Glutamatergic neuron (in vitro differentiated cells): ENCODE data around the gene TBC1D19. TPM values are rescaled to one million over a fixed set of nuclear protein-coding genes. Genes with fewer than 3 reads are reported as not detected.

Experiments
- DNase-seq: peaks from one replicate; pipeline ENCODE4 v3.0.0; 2022
- H3K27ac Mint-ChIP-seq: one replicate; pipeline ENCODE4 v1.8.0; 2020; ENCODE audit warnings: mild to moderate bottlenecking, mixed read lengths, inconsistent platforms; ENCODE audit not compliant: unreplicated experiment
- H3K27me3 Mint-ChIP-seq: one replicate; pipeline ENCODE4 v1.8.0; 2020; ENCODE audit warnings: mild to moderate bottlenecking, moderate library complexity, mixed read lengths, inconsistent platforms; ENCODE audit not compliant: unreplicated experiment
- H3K36me3 Mint-ChIP-seq: one replicate; pipeline ENCODE4 v1.8.0; 2020; ENCODE audit warnings: mild to moderate bottlenecking, mixed read lengths, inconsistent platforms; ENCODE audit not compliant: unreplicated experiment
- H3K4me1 Mint-ChIP-seq: one replicate; pipeline ENCODE4 v1.8.0; 2020; ENCODE audit warnings: mild to moderate bottlenecking, low read depth, mixed read lengths, inconsistent platforms; ENCODE audit not compliant: unreplicated experiment
- H3K4me3 Mint-ChIP-seq: one replicate; pipeline ENCODE4 v1.8.0; 2020; ENCODE audit warnings: mild to moderate bottlenecking, mixed read lengths, inconsistent platforms; ENCODE audit not compliant: unreplicated experiment
- H3K9me3 Mint-ChIP-seq: one replicate; pipeline ENCODE4 v1.8.0; 2020; ENCODE audit warnings: mild to moderate bottlenecking, moderate library complexity, mixed read lengths, inconsistent platforms; ENCODE audit not compliant: unreplicated experiment
- total RNA-seq: library from RNA; stranded (reverse); fragmentation: NEBNext Ultra II Directional; extraction: Animal tissue kit (Norgen Biotek cat#: 25700); gene quantifications from one replicate; pipeline ENCODE4 v1.2.1, GENCODE V29; 2021; ENCODE audit not compliant: unreplicated experiment
- TF ChIP-seq, protein P1 (sequence below): fragments of 200-600 bp; sonication (generic); IDR thresholded peaks from one replicate; pipeline ENCODE4 v1.5.0; 2021; ENCODE audit not compliant: partially characterized antibody, unreplicated experiment

Gene TBC1D19
- total RNA-seq, 1 donor from 2014 or later, result 21.2 TPM

DNA sequence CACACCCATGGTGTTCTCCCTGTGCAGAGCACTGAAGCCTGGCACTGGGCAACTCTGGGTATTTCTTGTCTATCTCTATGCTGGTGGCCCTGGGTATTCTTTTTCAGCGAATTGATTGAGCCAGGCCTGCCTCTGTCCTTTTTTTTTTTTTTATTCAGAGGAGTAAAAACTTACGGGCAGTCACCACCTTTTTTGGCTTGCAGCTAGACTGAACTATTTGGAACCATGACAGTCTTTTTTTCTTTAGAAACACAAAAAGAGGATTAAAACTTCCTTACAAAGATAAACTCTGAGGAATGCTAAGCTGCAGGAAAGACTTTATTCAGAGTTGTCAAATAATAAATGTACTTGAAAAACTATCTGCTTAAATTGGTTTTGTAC is 157.6 kb downstream of the TBC1D19 start:
- Mint-ChIP-seq H3K4me3 (no peak overlapping the region), H3K27me3 (no peaks in the 10 kb centered on the region), H3K27ac (no peak overlapping the region), H3K4me1 (peaks cover 5% of the 10 kb centered on the region), H3K36me3 (peaks cover 6% of the 10 kb centered on the region), H3K9me3 (no peaks in the 10 kb centered on the region)
- DNase-seq, result no peak
- TF ChIP-seq, protein P1, sequence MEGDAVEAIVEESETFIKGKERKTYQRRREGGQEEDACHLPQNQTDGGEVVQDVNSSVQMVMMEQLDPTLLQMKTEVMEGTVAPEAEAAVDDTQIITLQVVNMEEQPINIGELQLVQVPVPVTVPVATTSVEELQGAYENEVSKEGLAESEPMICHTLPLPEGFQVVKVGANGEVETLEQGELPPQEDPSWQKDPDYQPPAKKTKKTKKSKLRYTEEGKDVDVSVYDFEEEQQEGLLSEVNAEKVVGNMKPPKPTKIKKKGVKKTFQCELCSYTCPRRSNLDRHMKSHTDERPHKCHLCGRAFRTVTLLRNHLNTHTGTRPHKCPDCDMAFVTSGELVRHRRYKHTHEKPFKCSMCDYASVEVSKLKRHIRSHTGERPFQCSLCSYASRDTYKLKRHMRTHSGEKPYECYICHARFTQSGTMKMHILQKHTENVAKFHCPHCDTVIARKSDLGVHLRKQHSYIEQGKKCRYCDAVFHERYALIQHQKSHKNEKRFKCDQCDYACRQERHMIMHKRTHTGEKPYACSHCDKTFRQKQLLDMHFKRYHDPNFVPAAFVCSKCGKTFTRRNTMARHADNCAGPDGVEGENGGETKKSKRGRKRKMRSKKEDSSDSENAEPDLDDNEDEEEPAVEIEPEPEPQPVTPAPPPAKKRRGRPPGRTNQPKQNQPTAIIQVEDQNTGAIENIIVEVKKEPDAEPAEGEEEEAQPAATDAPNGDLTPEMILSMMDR, result no peak

DNA sequence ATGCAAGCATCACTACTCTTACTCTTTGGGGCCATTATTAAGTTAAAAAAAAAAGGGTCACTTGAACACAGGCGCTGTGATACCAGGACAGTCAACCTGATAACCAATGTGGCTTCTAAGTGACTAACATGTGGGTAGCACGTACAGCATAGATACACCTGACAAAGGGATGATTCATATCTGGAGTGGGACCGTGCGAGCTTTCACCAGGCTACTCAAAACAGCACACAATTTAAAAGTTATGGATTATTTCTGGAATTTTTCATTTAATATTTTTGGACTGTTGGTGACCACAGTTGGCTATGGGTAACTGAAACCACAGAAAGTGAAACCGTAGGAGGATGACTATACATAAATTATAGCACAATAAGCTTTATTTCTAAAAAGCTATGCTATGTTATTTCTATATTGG is 162.9 kb downstream of the TBC1D19 start:
- Mint-ChIP-seq H3K4me1 (peaks cover 4% of the 10 kb centered on the region), H3K36me3 (peaks cover 7% of the 10 kb centered on the region), H3K27ac (no peak overlapping the region), H3K9me3 (no peaks in the 10 kb centered on the region), H3K27me3 (no peaks in the 10 kb centered on the region), H3K4me3 (no peak overlapping the region)
- TF ChIP-seq, protein P1, result no peak
- no peak for DNase-seq

DNA sequence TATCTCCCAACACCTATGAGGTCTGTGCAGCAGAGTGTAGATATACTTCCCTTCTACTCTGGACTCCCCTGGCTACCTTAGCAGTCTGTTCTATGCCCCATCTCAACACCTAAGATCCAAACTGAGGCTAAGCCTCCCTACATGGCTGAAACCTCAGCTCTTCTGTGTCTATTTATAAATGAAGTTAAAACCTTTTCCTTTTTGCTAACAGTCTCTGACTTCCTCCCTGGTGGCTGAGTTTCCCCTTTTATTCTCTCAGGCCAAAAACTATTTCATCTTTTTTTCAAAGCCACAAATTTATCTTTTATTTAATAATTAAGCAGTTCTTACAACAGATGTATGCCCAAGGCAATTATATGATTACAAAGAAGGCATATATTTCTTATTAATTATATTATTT is 164.9 kb downstream of the TBC1D19 start:
- no peak overlapping the region for H3K4me3 Mint-ChIP-seq
- H3K36me3 Mint-ChIP-seq, result peaks cover 7% of the 10 kb centered on the region
- TF ChIP-seq, protein P1, result no peak
- H3K27me3 Mint-ChIP-seq, result peaks cover 2% of the 10 kb centered on the region
- DNase-seq, result no peak
- H3K4me1 Mint-ChIP-seq, result no peaks in the 10 kb centered on the region
- H3K27ac Mint-ChIP-seq, result no peak overlapping the region
- no peaks in the 10 kb centered on the region for H3K9me3 Mint-ChIP-seq

DNA sequence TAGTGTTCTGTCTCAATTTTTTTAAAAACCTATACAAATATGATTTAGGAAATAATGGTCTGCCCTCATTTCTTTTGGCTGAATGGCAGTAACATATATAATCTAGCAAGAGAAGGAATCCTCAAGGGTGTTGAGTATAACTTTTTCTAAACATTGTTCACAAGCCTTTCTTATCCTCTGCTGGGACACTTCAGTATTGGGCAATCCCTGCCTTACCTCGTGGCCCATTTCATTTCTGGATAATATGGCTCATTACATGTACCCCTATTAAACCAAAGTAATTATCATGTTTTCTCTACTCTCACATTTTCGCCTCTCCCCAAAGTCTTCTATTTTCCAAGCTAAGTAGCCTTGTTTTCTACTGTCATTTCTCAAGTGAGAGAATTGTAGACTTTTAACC is 166.0 kb downstream of the TBC1D19 start:
- peaks cover 2% of the 10 kb centered on the region for H3K27me3 Mint-ChIP-seq

DNA sequence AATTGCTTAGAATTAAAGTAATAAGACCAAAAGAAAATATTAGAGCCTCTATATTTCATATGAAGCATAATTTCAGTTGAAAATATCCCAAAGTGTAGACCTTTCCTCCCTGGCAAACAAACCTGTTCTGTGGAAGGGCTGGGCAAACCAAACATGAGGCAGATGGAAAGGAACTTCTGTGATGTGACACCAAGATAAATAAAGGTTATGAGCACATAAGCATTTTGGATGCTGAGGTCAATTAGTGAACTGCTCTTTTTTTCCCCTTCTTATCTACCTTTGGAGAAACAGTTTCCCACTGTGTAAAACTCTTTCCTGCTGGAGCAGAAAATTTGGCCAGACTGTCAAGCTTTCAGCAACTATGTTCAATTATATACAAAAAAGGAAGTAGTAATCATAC is 167.1 kb downstream of the TBC1D19 start:
- TF ChIP-seq, protein P1, result no peak
- Mint-ChIP-seq H3K27ac (no peak overlapping the region), H3K27me3 (peaks cover 2% of the 10 kb centered on the region), H3K4me3 (no peak overlapping the region), H3K36me3 (peaks cover 5% of the 10 kb centered on the region), H3K9me3 (no peaks in the 10 kb centered on the region), H3K4me1 (no peaks in the 10 kb centered on the region)
- no peak for DNase-seq

More for the DNA sequence above, 166.0 kb downstream of the TBC1D19 start:
- H3K9me3 Mint-ChIP-seq, result no peaks in the 10 kb centered on the region
- no peak overlapping the region for H3K27ac Mint-ChIP-seq
- TF ChIP-seq, protein P1, result no peak
- no peak overlapping the region for H3K4me3 Mint-ChIP-seq
- no peaks in the 10 kb centered on the region for H3K4me1 Mint-ChIP-seq
- H3K36me3 Mint-ChIP-seq, result peaks cover 7% of the 10 kb centered on the region
- no peak for DNase-seq
